Loucy (cell line): Measurements from ENCODE around the gene LAMA5.

Experiments
- H2AFZ ChIP-seq: fragments of 200-600 bp; sonication (generic); 2 replicates; pipeline ENCODE4 v1.6.0; 2016; ENCODE audit warnings: antibody characterized with exemption, mild to moderate bottlenecking, low read length, moderate library complexity
- H3F3A ChIP-seq: fragments of 200-600 bp; 2 replicates; pipeline ENCODE4 v1.6.0; 2016; ENCODE audit warnings: antibody characterized with exemption, low read depth, mild to moderate bottlenecking
- H3K27me3 ChIP-seq: fragments of 200-600 bp; sonication (generic); 2 replicates; pipeline ENCODE4 v1.6.1; 2014; ENCODE audit warnings: low read length, mild to moderate bottlenecking; ENCODE audit not compliant: insufficient read depth, poor library complexity, severe bottlenecking
- H3K36me3 ChIP-seq: fragments of 200-600 bp; sonication (generic); 2 replicates; pipeline ENCODE4 v1.6.1; 2016; ENCODE audit warnings: low read length; ENCODE audit not compliant: insufficient read depth
- H3K4me1 ChIP-seq: fragments of 200-600 bp; sonication (generic); 2 replicates; pipeline ENCODE4 v1.5.1; 2014; ENCODE audit warnings: low read length, mild to moderate bottlenecking; ENCODE audit not compliant: insufficient read depth, poor library complexity, severe bottlenecking
- H3K4me2 ChIP-seq: fragments of 200-600 bp; sonication (generic); 2 replicates; pipeline ENCODE4 v1.6.0; 2014; ENCODE audit warnings: antibody characterized with exemption, low read length, low read depth, mild to moderate bottlenecking; ENCODE audit not compliant: poor library complexity, severe bottlenecking
- H3K4me3 ChIP-seq: fragments of 200-600 bp; sonication (generic); 2 replicates; pipeline ENCODE4 v1.5.1; 2014; ENCODE audit warnings: low read length, mild to moderate bottlenecking, mixed read lengths; ENCODE audit not compliant: poor library complexity, severe bottlenecking
- H3K79me2 ChIP-seq: fragments of 200-600 bp; sonication (generic); 2 replicates; pipeline ENCODE4 v1.6.1; 2014; ENCODE audit warnings: low read length; ENCODE audit not compliant: insufficient read depth
- H3K9ac ChIP-seq: fragments of 200-600 bp; sonication (generic); 2 replicates; pipeline ENCODE4 v1.6.0; 2014; ENCODE audit warnings: mild to moderate bottlenecking, low read depth, low read length, moderate library complexity; ENCODE audit not compliant: poor library complexity, severe bottlenecking
- H3K9me2 ChIP-seq: fragments of 200-600 bp; sonication (generic); replicated peaks from 2 replicates; pipeline ENCODE4 v1.6.1; 2016; ENCODE audit warnings: low read depth, low read length, mixed read lengths
- H3K9me3 ChIP-seq: fragments of 200-600 bp; sonication (generic); 2 replicates; pipeline ENCODE4 v1.6.1; 2014; ENCODE audit warnings: mild to moderate bottlenecking, antibody characterized with exemption, low read length, low read depth; ENCODE audit not compliant: insufficient read depth
- H4K20me1 ChIP-seq: fragments of 200-600 bp; sonication (generic); 2 replicates; pipeline ENCODE4 v1.6.0; 2014; ENCODE audit warnings: antibody characterized with exemption, low read length, mild to moderate bottlenecking; ENCODE audit not compliant: insufficient read depth, poor library complexity, severe bottlenecking
- EZH2phosphoT487 ChIP-seq: fragments of 200-600 bp; IDR thresholded peaks from 2 replicates; pipeline ENCODE4 v1.6.1; 2018; ENCODE audit warnings: antibody characterized with exemption, mild to moderate bottlenecking, moderate library complexity, borderline replicate concordance
- TF ChIP-seq, protein P1 (sequence below): fragments of 200-600 bp; sonication (generic); conservative IDR thresholded peaks from 2 replicates; pipeline ENCODE4 v1.5.1; 2014; ENCODE audit warnings: mild to moderate bottlenecking, antibody characterized with exemption, low read length

Gene LAMA5

DNA sequence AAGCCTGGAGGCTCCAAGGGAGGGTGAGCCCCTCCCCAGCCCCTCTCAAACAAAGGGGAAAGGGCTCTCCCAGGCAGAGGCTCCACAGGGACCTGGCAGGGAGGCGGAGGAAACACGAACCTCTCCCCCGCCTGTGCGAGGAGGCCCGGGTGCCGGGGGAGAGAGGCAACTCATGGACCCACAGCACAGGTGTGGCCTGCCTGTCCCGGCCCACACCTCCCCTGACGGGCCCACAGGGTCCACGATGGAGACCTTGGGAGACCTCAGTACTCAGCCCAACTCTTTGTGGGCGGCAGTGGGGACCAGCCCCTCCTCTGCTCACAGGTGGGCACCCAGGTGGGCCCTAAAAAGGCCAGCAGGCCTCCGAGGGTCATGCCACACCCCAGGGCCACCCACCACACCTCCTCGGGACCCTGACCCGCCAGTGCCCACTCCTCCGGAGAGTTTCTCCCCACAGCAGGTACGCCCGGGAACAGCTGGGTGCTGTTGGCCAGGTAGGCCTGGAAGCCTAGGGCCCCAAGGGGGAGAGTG, 12.2 kb downstream of the LAMA5 start:
- no peak for TF ChIP-seq EZH2phosphoT487
- TF ChIP-seq, protein P1, sequence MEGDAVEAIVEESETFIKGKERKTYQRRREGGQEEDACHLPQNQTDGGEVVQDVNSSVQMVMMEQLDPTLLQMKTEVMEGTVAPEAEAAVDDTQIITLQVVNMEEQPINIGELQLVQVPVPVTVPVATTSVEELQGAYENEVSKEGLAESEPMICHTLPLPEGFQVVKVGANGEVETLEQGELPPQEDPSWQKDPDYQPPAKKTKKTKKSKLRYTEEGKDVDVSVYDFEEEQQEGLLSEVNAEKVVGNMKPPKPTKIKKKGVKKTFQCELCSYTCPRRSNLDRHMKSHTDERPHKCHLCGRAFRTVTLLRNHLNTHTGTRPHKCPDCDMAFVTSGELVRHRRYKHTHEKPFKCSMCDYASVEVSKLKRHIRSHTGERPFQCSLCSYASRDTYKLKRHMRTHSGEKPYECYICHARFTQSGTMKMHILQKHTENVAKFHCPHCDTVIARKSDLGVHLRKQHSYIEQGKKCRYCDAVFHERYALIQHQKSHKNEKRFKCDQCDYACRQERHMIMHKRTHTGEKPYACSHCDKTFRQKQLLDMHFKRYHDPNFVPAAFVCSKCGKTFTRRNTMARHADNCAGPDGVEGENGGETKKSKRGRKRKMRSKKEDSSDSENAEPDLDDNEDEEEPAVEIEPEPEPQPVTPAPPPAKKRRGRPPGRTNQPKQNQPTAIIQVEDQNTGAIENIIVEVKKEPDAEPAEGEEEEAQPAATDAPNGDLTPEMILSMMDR = no peak
- H4K20me1 ChIP-seq = no peaks in the 10 kb centered on the region
- no peaks in the 10 kb centered on the region for H3K79me2 ChIP-seq
- no peak overlapping the region for H3K4me2 ChIP-seq
- no peak overlapping the region for H2AFZ ChIP-seq
- no peaks in the 10 kb centered on the region for H3K27me3 ChIP-seq
- no peak overlapping the region for H3K9ac ChIP-seq
- H3K36me3 ChIP-seq = no peaks in the 10 kb centered on the region
- H3K4me1 ChIP-seq = no peaks in the 10 kb centered on the region
- H3F3A ChIP-seq = no peaks in the 10 kb centered on the region
- H3K9me3 ChIP-seq = no peaks in the 10 kb centered on the region
- no peak overlapping the region for H3K4me3 ChIP-seq
- no peaks in the 10 kb centered on the region for H3K9me2 ChIP-seq

DNA sequence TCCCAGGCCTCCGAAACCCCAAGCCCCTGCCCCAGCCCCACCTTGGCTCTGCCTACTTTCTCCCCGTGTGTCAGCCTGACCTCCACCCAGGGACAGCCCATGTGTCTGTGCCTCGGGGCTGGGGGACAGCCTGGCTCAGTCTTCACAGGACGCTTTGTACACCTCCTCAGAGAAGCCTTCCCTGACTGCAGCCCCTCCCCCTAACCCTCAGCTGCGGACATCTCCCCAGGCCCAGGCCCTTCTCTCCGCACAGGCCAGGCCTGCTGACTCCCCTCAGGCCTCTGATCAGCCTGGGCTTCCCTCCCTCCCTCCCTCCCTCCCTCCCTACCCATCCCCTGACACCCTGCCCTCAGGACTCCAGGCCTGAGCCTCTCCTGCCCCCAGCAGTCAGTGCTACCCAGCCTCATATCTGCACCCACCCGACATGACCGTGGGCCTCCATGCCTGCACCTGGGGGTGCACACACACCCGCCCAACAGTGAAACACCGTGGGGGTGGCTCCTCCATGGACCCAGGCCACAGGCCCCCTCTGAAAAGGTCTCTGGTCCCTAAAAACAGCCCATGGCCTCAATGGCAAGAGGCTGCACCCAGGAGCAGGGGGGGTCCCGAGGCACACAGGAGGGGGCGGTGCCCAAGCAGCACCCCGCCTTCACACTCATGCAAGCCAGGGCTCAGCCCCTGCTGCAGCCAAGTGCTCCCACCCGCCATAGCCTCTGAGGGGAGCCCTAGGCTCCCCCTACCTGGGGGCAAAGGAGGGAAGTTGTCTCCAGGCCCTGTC, 12.9 kb downstream of the LAMA5 start:
- Histone ChIP-seq H3F3A (no peaks in the 10 kb centered on the region), H3K9me2 (no peaks in the 10 kb centered on the region), H3K27me3 (no peaks in the 10 kb centered on the region), H4K20me1 (no peaks in the 10 kb centered on the region), H2AFZ (no peak overlapping the region), H3K79me2 (no peaks in the 10 kb centered on the region), H3K9me3 (no peaks in the 10 kb centered on the region), H3K36me3 (no peaks in the 10 kb centered on the region), H3K4me1 (no peaks in the 10 kb centered on the region), H3K4me2 (no peak overlapping the region), H3K4me3 (no peak overlapping the region), H3K9ac (no peak overlapping the region)
- TF ChIP-seq, protein P1 = no peak
- TF ChIP-seq EZH2phosphoT487 = no peak

DNA sequence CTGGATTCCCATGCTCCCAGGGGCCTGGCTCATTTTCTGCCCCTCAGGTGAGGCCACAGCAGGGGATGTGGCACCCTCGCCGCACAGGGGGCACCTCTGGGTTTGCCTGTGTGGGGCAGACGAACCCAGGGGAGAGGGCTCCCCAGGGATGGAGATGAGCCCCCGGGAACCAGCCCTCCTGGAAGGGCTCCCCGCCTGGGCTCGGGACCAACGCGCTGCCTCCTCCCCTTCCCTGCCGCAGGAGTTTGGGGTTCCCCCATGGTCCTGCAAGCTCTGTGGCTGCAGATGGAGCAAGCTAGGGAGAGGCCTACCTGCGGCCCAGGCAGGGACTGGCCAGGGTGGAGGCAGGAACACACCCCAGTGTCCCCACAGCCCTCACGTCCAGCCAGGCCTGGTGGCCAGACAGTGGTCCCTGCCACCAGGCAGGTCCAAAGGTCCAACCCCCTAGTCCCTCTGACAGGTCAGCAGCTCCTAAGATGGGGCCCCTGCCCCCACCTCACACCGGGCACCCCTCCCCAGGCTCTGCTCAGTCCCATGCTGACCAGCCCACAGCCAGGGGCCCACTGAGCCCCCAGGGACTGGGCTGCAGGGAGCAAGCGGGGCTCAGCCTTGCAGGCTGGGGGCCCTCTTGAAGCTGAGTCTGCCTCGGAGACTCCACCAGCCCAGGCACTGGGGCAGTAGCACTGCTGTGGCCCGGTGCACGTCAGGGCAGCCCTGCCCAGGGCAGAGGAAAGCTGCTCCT, 13.7 kb downstream of the LAMA5 start:
- no peaks in the 10 kb centered on the region for H3K4me1 ChIP-seq
- no peaks in the 10 kb centered on the region for H3K79me2 ChIP-seq

More for the DNA sequence above, 13.7 kb downstream of the LAMA5 start:
- TF ChIP-seq, protein P1 = no peak
- TF ChIP-seq EZH2phosphoT487 = no peak
- H4K20me1 ChIP-seq = no peaks in the 10 kb centered on the region
- H3K9ac ChIP-seq = no peak overlapping the region
- H3K36me3 ChIP-seq = no peaks in the 10 kb centered on the region
- H3K27me3 ChIP-seq = no peaks in the 10 kb centered on the region
- H3K4me2 ChIP-seq = no peak overlapping the region
- no peak overlapping the region for H2AFZ ChIP-seq
- H3K9me3 ChIP-seq = no peaks in the 10 kb centered on the region
- H3K9me2 ChIP-seq = no peaks in the 10 kb centered on the region
- no peak overlapping the region for H3K4me3 ChIP-seq
- no peaks in the 10 kb centered on the region for H3F3A ChIP-seq
